ENCODE results near the gene RNF32.

DNA sequence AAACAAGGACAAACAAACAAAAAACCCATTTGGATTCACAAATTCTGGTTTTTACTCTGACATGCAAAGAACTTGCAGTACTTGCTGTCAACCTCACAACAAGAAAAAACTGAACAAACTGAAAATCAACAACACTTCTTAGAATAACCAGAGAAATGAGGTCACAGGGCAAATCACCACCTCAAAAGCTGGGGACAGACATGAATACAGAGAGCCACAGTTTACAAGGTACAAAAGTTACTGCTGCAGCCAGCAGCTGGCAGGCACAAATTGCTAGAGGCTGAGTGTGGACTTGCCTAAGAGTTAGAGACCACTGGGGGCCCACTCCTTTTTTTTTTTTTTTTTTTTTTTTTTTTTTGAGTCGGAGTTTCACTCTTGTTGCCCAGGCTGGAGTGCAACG is 15.0 kb upstream of the RNF32 start:
- TF ChIP-seq POLR2A (IDR thresholded peaks at IDR 0.05; ENCODE audit: insufficient read depth in 1 of 2, low read depth in 2 of 2, low read length in 2 of 2) (no peak), REL (CRISPR knock-in tag; conservative IDR thresholded peaks at IDR 0.05) (no peak), ZNF256 (CRISPR knock-in tag; conservative IDR thresholded peaks at IDR 0.05) (no peak), RFXANK (CRISPR knock-in tag; IDR thresholded peaks at IDR 0.05) (no peak), SRSF9 (IDR thresholded peaks at IDR 0.05; ENCODE audit: borderline replicate concordance, insufficient read depth, low read depth, low read length, poor library complexity, severe bottlenecking) (no peak), ZNF558 (CRISPR knock-in tag; IDR thresholded peaks at IDR 0.05; ENCODE audit: borderline replicate concordance) (no peak)
- TF ChIP-seq, protein P1, sequence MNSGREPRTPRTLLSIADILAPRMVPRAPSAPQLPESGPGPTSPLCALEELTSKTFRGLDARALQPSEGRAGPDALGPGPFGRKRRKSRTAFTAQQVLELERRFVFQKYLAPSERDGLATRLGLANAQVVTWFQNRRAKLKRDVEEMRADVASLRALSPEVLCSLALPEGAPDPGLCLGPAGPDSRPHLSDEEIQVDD (CRISPR knock-in tag; IDR thresholded peaks at IDR 0.05; ENCODE audit: borderline replicate concordance), result no peak
- TF ChIP-seq, protein P2, sequence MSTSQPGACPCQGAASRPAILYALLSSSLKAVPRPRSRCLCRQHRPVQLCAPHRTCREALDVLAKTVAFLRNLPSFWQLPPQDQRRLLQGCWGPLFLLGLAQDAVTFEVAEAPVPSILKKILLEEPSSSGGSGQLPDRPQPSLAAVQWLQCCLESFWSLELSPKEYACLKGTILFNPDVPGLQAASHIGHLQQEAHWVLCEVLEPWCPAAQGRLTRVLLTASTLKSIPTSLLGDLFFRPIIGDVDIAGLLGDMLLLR (CRISPR knock-in tag; IDR thresholded peaks at IDR 0.05), result no peak
- TF ChIP-seq, protein P3, sequence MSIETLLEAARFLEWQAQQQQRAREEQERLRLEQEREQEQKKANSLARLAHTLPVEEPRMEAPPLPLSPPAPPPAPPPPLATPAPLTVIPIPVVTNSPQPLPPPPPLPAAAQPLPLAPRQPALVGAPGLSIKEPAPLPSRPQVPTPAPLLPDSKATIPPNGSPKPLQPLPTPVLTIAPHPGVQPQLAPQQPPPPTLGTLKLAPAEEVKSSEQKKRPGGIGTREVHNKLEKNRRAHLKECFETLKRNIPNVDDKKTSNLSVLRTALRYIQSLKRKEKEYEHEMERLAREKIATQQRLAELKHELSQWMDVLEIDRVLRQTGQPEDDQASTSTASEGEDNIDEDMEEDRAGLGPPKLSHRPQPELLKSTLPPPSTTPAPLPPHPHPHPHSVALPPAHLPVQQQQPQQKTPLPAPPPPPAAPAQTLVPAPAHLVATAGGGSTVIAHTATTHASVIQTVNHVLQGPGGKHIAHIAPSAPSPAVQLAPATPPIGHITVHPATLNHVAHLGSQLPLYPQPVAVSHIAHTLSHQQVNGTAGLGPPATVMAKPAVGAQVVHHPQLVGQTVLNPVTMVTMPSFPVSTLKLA (IDR thresholded peaks at IDR 0.05), result no peak
- TF ChIP-seq, protein P4, sequence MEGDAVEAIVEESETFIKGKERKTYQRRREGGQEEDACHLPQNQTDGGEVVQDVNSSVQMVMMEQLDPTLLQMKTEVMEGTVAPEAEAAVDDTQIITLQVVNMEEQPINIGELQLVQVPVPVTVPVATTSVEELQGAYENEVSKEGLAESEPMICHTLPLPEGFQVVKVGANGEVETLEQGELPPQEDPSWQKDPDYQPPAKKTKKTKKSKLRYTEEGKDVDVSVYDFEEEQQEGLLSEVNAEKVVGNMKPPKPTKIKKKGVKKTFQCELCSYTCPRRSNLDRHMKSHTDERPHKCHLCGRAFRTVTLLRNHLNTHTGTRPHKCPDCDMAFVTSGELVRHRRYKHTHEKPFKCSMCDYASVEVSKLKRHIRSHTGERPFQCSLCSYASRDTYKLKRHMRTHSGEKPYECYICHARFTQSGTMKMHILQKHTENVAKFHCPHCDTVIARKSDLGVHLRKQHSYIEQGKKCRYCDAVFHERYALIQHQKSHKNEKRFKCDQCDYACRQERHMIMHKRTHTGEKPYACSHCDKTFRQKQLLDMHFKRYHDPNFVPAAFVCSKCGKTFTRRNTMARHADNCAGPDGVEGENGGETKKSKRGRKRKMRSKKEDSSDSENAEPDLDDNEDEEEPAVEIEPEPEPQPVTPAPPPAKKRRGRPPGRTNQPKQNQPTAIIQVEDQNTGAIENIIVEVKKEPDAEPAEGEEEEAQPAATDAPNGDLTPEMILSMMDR (CRISPR knock-in tag; IDR thresholded peaks at IDR 0.05), result no peak

Data from HepG2 (cell line).